Measurements from ENCODE around the gene ZNF503.

The ZNF503 gene

DNA sequence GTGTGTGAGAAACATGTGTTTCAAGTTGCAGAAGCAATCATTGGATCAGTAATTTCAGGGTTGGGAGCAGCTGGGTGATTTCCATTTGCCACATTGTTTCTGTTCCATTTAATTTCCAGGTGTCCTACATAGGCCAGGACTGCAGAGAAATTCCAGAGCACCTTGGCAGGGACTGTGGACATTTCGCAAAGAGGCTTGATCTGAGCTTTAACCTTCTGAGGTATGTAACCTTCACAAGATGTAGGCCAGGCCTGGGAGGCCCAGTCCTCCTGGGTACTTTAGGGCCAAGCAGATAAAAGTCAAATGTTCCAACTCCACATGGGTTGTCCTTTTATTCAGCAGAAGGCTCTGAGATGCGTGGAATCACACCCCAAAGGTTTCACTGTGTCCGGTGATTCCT, 36.7 kb upstream of the ZNF503 start:
- TF ChIP-seq GATA3 (IDR thresholded peaks at IDR 0.05; ENCODE audit: low read depth, low read length) (no peak), GATA2 (IDR thresholded peaks at IDR 0.05; ENCODE audit: low read depth, low read length) (no peak)

DNA sequence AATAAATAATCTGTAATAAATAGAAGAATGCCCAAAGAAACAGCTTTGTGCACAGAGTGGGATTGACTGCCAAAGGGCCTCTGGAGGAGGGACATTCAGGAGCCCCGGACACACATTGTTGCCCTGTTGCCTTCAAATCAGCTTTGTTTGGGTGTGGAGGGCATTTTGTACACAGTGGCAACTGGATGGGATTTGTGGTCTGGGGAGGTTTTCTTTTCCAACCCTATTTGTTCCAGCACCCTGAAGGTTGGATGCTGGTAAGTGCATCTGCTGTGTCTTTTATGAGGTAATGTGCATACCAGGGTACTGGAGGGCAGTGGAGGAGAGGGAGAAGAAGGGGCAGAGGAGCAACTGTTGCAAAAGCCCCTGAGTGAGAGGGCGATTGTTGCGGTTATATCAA, 36.1 kb upstream of the ZNF503 start:
- no peak for TF ChIP-seq GATA2 (IDR thresholded peaks at IDR 0.05; ENCODE audit: low read depth, low read length)
- no peak for TF ChIP-seq GATA3 (IDR thresholded peaks at IDR 0.05; ENCODE audit: low read depth, low read length)

DNA sequence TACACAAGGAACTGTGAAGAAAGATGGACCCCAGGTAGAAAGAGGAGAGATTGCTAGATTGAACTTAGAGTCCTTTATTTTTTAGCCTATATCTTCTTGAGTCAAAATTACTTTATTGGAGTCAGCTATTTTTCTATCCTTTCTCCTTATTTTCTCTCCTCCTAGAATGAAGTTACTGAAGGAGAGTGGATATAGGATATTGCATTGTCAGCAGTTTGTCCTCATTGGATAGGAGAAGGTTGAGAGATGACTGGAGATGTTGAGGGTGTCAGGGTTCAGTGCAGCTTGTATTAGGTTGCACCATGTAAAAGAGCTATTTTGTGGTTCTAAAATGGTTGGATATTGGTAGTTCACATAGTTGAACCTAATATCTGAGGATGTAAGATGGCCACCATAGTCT, 35.3 kb upstream of the ZNF503 start:
- no peak for TF ChIP-seq GATA3 (IDR thresholded peaks at IDR 0.05; ENCODE audit: low read depth, low read length)
- TF ChIP-seq GATA2 (IDR thresholded peaks at IDR 0.05; ENCODE audit: low read depth, low read length), result no peak

DNA sequence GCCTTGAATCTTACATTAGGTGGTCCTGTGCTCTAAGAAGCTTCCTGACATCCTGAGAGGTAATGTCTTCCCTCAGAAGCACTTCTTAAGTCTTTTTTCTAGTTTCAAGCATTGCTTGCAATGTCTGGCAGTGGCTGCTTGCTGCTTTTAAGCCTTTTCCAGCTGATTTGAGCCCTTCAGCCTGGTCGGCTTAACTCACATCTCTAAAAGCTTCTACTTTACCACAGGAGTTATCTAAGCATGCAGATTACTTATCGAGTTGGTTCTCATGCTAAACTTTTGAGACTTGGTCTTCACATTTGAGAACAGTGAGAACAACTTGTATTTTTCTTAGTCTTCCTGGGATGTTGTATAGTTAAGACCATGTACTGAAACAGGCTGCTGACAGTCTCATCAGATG, 33.7 kb upstream of the ZNF503 start:
- TF ChIP-seq GATA2 (IDR thresholded peaks at IDR 0.05; ENCODE audit: low read depth, low read length), result no peak
- TF ChIP-seq GATA3 (IDR thresholded peaks at IDR 0.05; ENCODE audit: low read depth, low read length), result no peak

DNA sequence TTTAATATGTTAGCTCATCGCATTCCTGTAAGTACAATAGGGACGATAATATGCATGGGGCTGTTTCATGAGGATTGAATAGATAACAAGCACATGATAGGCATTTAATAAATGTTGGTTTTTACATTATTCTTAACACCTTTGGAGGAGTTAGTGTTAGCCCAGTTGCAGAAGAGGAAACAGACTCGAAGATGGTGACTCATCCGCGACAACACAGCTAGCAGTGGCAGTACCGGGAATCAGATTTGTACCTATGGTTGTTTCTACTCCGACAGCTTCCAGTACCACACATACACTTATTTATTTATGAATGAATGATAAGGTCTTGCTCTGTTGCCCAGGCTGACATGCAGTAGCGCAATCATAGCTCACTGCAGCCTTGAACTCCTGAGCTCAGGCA, 32.7 kb upstream of the ZNF503 start:
- TF ChIP-seq GATA2 (IDR thresholded peaks at IDR 0.05; ENCODE audit: low read depth, low read length), result no peak

DNA sequence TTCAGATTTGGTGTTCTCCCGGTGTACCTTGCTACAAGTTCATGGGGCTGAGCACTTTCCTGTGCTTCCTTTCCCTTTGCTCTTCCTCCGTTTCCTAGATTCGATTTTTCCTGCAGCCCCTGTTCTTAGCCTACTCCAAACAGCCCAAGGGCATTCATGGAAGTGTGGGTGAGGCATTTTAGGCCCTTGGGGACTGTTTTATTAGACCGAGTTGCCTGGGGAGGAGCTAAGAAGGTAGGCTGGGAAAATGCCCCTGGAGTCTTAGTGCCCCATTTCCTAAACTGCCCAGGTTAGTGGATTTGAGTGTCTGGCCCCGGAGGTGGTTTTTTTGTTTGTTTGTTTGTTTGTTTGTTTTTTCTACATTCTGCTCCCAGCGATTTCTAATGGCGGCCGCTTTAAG, 31.7 kb upstream of the ZNF503 start:
- TF ChIP-seq GATA3 (IDR thresholded peaks at IDR 0.05; ENCODE audit: low read depth, low read length), result no peak
- TF ChIP-seq GATA2 (IDR thresholded peaks at IDR 0.05; ENCODE audit: low read depth, low read length), result no peak

DNA sequence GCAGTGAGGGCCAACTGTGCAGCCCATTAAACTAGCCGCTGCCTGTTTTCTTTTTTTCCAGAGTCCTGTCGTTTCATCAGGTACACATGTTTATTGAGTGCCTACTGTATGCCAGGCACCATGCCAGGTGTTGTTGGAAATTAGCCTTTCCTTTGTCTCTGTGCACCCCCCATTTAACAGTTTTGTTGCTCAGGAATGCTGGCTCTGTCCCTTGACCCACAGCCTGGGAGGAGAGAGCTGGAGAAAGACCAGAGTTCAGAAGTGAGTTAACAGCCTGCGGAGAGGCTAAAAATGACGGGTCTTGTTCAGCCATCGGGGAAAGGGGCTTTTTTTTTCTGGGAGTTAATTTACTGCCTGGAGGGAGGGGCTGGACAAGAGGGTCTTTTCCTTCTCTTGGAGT, 31.2 kb upstream of the ZNF503 start:
- no peak for TF ChIP-seq GATA2 (IDR thresholded peaks at IDR 0.05; ENCODE audit: low read depth, low read length)
- TF ChIP-seq GATA3 (IDR thresholded peaks at IDR 0.05; ENCODE audit: low read depth, low read length), result no peak

DNA sequence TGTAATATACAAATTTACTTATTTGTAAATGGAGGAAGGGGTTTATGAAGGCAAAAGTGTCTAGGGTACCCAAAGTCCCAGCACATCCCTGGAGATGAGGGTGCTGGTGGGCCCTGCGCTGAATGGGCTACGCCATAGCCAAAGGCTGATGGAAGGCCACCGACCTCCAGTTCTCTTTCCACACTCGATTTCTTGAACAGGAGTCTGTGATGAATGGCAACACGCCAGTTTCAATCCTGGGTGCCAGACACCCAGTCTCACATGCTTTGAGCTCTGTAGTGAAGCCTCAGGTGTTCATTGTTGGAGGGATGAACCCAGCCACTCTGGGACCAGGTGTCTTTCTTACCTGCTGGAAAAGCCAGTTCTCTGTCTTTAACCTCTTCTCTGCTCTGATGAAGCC, 30.6 kb upstream of the ZNF503 start:
- TF ChIP-seq GATA3 (IDR thresholded peaks at IDR 0.05; ENCODE audit: low read depth, low read length), result no peak

DNA sequence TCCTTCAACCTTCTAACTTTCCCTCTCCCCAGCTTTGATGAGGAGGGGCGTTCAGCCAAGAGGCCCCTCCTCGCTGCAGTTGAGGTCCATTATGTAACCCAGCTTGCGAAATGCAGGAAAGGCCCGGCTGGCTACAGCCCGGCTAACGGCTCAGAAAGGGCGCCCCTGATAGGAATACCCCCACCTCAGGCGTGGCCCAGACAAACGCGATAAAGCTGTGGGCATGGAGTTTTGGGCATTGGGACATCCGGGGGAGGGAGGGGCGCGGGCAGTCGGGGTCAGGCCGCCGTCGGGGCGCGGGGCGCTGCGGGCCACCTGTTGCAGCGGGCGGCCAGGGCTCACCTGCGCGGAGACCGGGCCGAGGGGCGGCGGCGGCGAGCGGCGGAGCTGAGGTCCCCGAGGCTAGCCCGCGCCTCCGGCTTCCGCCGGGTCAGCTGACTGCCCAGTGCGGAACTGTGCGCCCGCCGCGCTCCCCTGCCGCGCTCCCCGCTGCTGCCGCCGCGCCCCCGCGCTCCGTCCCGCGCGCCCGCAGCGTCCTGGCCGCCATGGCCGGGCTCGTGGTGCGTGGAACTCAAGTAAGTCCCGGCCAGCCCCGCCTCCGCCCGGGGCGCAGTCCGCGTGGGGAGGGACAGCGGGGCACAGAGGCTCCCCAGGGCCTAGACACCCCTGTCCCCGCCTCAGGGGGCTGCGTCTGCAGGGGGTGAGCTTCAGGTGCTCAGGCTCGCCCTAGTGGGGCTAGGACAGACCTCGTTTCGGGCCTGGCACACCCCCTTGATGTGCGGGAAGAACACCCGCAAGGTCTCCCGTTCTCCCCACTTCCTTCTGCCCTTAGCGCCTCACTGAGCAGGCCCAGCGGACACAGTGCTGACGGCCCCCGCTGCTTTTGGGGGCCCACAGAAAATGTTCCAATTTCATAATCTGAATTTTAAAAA, 29.9 kb upstream of the ZNF503 start, which contains the start of gene LRMDA:
LRMDA (plus strand) TSS at position 445 of the 932 bp plus-strand sequence.
- TF ChIP-seq GATA3 (IDR thresholded peaks at IDR 0.05; ENCODE audit: low read depth, low read length) (no peak), GATA2 (IDR thresholded peaks at IDR 0.05; ENCODE audit: low read depth, low read length) (no peak)

DNA sequence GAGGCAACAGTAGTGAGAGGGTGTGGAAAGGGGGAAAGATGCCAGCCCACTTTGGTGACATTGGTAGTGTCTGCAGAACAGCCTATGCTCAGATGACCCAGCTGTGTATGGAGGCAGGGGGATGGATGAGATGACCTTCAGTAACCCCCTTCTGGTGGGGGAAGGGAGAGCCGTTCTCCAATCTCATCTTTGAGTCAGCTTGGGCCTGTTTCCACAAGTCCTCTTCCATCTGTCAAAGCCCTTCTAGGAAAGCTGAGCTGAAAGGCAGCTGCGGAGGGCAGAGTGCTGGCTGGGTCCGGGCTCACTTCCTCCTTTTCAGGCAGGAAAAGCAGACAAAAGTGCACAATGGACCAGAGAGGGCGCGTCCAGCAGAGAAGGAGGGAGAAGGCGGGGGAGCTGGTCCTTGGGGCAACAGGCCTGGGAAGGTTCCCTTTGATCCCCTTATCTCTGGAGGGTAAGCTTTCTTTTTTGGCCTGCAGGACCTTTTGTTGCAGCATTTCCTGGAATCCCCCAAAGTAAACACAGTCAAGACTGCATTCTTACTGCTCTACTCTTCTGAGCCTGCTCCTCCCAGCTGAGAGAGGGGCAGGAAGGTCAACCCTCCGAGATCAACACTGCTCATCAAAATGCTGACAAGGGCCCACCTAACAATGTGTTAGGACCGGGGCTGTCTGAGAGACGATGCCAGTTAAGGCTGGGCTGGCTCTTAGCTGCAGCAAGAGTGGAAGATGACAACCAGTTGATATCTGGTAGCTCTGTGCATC, 28.6 kb upstream of the ZNF503 start:
- TF ChIP-seq GATA3 (IDR thresholded peaks at IDR 0.05; ENCODE audit: low read depth, low read length) (no peak), GATA2 (IDR thresholded peaks at IDR 0.05; ENCODE audit: low read depth, low read length) (no peak)

DNA sequence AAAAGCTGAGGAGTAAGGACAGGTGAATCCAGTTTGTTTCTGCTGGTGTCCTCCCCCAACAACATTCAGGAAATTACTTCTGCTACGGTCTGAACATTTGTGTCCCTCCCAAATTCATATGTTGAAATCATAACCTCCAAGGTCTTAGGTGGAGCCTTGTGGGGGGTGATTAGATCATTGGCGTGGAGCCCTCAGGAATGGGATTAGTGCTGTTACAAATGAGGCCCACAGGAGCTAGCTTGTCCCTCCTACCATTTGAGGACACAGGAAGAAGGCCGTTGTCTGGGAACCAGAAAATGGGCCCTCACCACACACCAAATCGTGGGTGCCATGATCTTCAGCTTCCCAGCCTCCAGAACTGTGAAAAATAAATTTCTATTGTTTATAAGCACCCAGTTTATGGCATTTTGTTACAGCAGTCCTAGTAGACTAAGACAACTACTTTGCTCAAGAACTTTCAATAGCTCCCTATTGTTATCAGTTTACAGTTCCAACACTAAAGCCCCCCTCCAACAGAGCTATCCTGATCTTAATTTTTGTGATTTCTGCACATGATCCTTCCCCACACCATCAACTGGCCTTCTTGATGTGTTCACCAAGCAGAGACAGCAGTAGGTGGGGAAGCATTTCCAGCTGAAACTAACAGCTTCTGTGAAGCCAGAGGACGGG, 27.7 kb upstream of the ZNF503 start:
- TF ChIP-seq GATA2 (IDR thresholded peaks at IDR 0.05; ENCODE audit: low read depth, low read length) (no peak), GATA3 (IDR thresholded peaks at IDR 0.05; ENCODE audit: low read depth, low read length) (no peak)

DNA sequence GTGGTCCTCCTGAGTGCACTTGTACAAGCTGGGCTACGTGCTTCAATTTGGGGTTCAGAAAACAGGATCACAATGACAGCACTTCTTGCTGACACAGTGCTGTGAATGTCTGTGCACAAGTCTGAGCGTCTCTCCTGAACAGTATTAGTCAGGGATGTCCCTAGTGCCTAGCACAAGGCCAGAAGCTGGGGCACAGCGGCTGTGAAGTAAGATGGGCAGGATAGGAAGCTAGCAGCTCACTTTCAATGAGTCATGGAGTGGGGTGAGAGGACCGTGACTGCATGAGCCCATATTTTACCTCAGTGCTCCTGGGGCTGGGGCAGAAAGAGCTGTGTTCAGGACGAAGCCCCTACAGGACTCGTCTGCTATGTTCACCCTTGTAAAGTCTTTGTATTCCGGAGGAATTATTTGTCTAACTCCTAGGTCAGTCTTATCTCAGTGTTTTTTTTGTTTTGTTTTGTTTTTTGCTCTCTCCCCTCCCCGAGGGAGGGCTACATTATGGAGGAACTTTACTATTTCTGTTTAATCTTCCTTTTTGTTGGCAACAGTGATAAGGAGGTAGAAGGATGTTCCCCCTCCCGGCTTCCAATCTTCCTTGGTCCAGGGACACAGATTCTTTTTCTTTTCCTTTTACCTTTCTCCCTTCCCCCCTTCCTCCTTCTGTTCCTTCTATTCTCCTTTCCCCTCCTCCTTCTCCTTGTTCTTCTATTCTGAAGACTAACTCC, 27.0 kb upstream of the ZNF503 start:
- TF ChIP-seq GATA3 (IDR thresholded peaks at IDR 0.05; ENCODE audit: low read depth, low read length) (no peak), GATA2 (IDR thresholded peaks at IDR 0.05; ENCODE audit: low read depth, low read length) (no peak)

DNA sequence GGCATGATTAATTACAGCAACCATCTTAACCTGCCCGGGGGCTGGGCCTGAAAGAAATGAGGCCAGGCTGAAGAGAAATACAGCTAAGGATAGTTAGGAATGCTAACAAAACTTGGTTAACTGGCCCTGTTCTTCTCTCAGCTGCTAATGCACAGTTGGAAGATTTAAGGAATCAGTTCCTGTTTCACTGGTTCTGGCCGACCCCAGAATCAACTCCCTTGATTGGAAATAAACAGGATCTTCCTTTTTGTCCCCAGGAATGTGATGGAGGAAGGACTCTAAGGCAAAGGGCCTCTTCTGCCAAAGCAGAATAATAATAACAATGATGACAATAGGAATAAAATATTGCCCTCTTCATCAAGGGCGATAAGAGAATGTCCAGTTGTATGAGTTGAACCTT, 26.4 kb upstream of the ZNF503 start:
- TF ChIP-seq GATA3 (IDR thresholded peaks at IDR 0.05; ENCODE audit: low read depth, low read length), result no peak
- no peak for TF ChIP-seq GATA2 (IDR thresholded peaks at IDR 0.05; ENCODE audit: low read depth, low read length)

DNA sequence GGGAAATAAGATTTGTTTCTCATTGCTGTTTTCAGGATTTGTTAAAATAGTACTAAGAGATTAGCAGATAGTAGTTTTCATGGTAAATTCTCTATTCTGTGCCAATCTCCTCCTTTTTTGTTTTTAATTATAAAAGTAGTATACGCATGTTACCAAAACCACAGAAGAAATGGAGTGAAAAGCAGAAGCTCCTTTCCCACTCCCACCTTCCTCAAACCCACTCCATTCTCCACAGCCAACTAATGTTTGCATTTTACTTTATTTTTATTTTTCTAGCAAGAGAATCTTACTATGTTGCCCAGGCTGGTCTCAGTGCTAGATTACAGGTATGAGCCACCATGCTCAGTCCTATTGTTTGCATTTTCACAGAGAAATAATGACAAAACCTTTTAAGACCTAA, 25.3 kb upstream of the ZNF503 start:
- TF ChIP-seq GATA3 (IDR thresholded peaks at IDR 0.05; ENCODE audit: low read depth, low read length), result no peak
